Activated T-cell treated with anti-CD3 and anti-CD28 coated beads for 48 hours (primary cell): ENCODE results near the gene WDR88.
A peak's percentile ranks its signal among the peaks of the same experiment; 100 is the strongest.
"Not testable (repeated sequence)": the region's sequence is repeated elsewhere in the genome, so short reads cannot be mapped to it uniquely, and the experiment has no call there.

ENCODE experiments used
- DNase-seq: peaks from one replicate; pipeline ENCODE4 v3.0.0-alpha.2; 2020; ENCODE audit warnings: low read depth

Gene WDR88

GRCh38 chr19:33129901-33130300, 2.0 kb upstream of the WDR88 start:
- no peak for DNase-seq

DNA sequence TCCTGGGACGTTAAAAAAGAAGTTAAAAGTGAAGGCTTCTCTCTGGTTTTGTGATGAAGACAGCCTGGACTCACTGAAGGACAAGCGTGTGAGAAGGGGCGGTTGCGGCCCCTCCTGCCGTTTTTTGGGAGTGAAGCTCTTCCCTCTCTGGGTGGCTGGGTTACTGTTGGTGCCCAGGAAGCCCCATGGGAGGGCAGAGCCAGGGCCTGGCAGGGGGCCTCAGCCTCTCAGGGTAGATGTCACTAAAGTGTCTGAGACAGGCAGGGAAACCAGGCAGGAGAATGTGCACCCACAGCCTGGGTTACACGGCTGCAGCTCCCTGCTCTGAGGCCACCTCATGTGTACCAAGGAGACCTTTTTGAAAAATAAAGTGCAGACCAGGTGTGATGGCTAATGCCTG, 1.5 kb upstream of the WDR88 start:
- no peak for DNase-seq

- DNase-seq = no peak
These were observed 511 bp downstream of the WDR88 start for GRCh38 chr19:33132425-33132824.

GRCh38 chr19:33133438-33134031, 1.6 kb downstream of the WDR88 start:
- DNase-seq = no peak

DNA sequence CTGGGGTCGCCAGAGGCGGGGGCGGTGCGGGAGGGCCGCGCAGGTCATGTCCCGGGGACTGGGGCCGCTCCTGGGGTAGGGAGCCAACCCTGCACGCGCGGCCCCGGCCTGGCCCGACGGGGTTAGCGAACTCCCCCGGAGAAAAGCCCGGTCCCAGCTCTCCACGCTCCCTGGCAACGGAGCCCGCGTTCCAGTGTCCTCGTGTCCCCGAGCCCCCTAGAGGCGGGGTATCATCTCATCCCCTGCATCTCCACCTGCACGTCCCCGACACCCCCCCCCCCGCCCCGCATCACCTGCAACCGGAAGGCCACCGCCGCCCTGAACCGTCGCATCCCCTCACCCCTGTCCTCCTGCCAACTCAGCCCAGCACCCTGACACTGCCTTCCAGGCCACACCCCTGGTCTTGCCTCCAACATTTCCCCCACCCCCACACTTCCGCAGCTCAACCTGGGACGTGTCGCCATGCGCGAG, 2.7 kb downstream of the WDR88 start:
- peak; percentile 60 for DNase-seq

DNA sequence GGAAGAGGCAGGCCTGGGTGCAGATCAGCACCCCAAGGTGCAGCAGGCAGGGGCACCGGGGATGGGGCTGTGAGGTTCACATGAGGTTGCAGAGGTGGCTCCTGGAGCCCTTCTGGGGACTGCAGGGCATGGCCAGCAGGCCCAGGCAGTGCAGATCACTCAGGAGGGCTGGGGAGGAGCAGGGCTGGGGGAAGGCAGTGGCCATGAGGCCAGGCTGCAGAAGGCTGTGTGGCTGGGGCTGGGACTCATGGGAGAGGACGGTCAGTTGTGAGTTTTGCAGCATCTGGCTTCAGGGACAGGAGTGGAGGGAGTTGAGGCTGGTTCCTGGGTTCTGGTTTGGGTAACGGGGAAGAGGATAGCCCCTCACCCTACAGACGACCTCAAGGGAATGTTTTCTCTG, 7.3 kb downstream of the WDR88 start:
- no peak for DNase-seq

DNA sequence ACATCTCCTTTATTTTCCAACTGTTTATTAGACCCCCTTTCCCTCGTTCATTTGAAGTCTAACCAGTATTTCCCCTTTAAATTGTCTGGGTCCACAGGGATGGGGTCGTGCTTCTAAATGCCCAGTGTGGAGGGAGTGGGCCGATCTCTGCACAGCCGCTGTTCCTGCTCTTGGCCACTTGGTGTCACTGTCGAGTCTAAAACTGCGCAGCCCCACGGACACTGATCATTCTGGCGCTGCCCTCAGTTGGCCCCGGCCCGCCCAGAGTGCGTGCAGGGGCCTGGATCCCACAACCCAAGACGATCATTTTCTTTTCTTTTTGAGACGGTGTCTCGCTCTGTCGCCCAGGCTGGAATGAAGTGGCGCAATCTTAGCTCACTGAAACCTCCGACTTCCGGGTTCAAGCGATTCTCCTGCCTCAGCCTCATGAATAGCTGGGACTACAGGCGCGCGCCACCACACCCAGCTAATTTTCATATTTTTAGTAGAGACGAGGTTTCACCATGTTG, 12.0 kb downstream of the WDR88 start:
- peak; percentile 50 for DNase-seq

DNA sequence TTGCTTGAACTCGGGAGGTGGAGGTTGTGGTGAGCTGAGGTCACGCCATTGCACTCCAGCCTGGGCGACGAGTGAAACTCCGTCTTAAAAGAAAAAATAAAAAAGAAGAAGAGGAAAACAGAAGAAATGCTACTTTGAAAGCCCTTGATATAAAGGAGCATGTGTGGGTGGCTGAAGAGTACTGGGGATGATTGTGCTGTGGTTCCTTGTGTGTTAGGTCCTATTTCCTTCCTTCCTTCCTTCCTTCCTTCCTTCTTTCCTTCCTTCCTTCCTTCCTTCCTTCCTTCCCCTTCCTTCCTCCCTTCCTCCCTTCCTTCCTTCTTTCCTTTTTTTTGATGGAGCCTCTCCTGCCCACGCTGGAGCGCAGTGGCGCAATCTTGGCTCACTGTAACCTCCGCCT, 14.3 kb downstream of the WDR88 start:
- no peak for DNase-seq

- no peak for DNase-seq
These were observed 15.6 kb downstream of the WDR88 start for GRCh38 chr19:33147538-33147937.

- no peak for DNase-seq
These were observed 19.1 kb downstream of the WDR88 start for GRCh38 chr19:33150852-33151518.

GRCh38 chr19:33152176-33152575, 20.3 kb downstream of the WDR88 start:
- no peak for DNase-seq

GRCh38 chr19:33152625-33153024, 20.7 kb downstream of the WDR88 start:
- DNase-seq = not testable (repeated sequence)

GRCh38 chr19:33154313-33154712, 22.4 kb downstream of the WDR88 start:
- not testable (repeated sequence) for DNase-seq

GRCh38 chr19:33156334-33156733, 24.4 kb downstream of the WDR88 start:
- DNase-seq = no peak

- DNase-seq = no peak
These were observed 26.0 kb downstream of the WDR88 start for GRCh38 chr19:33157906-33158305.

DNA sequence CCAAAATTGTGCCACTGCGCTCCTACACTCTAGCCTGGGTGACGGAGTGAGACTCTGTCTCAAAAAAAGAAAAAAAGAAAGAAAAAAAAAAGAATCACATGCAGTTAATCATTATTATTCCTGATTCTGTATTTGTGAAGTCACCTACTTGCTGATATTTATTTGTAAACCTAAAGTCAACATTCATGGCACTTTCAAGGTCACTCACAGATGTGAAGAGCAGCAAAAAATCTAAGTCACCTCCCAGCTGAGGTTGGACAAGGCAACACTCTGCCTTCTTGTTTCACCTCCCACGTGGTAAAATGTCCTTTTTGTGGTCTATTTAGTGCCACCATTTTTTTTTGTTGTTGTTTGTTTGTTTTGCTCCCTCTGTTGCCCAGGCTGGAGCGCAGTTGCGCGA, 26.5 kb downstream of the WDR88 start:
- DNase-seq = no peak

DNA sequence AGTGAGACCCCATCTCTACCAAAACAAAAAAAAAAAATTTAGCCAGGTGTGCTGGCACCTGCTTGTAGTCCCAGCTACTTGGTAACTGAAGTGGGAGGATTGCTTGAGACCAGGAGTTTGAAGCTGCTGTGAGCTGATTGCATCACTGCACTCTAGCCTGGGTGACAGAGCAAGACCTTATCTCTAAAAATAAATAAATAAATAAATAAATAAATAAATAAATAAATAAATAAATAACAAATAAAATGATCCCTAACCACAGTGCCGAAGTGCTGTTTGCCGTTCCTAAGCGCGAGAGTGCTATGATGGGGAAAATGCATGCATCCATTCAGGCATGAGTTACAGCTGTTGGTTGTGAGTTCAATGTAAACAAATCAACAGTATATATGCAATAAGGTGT, 27.2 kb downstream of the WDR88 start:
- no peak for DNase-seq

- no peak for DNase-seq
These were observed 28.0 kb downstream of the WDR88 start for GRCh38 chr19:33159893-33160292.

DNA sequence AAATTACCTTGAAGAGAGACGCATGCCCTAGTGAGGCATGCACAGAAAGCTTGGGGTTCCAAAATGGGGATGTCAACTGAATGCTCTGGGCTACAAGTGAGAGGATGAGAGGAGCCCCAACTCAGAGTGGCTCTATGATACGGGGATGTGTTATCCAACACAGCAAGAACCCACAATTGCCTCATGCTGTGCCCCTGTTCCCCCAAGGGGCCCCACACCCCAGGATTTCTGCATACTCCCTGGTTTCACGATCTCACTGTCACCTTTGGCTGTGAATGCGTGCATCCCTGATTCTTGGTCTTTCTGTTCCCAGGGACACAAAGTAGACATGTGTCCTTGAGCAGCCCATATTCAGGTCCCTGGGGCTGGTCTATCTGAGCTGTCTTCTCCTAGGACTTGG, 29.3 kb downstream of the WDR88 start:
- DNase-seq = no peak

GRCh38 chr19:33163481-33163880, 31.6 kb downstream of the WDR88 start:
- no peak for DNase-seq

GRCh38 chr19:33166037-33166436, 34.1 kb downstream of the WDR88 start:
- DNase-seq = not testable (repeated sequence)

GRCh38 chr19:33167438-33167837, 35.5 kb downstream of the WDR88 start:
- no peak for DNase-seq

- no peak for DNase-seq
These were observed 36.6 kb downstream of the WDR88 start for GRCh38 chr19:33168528-33168927.
